Measurements from ENCODE around the gene MTRF1L. TPM values are rescaled to one million over a fixed set of nuclear protein-coding genes. Genes with fewer than 3 reads are reported as not detected.

Gene MTRF1L
- total and polyA plus RNA-seq, 2 of the 8 experiments (the other 6 are each of a cell fraction or from before 2014, with no cell fraction given) = 4.5 to 26.5 TPM

DNA sequence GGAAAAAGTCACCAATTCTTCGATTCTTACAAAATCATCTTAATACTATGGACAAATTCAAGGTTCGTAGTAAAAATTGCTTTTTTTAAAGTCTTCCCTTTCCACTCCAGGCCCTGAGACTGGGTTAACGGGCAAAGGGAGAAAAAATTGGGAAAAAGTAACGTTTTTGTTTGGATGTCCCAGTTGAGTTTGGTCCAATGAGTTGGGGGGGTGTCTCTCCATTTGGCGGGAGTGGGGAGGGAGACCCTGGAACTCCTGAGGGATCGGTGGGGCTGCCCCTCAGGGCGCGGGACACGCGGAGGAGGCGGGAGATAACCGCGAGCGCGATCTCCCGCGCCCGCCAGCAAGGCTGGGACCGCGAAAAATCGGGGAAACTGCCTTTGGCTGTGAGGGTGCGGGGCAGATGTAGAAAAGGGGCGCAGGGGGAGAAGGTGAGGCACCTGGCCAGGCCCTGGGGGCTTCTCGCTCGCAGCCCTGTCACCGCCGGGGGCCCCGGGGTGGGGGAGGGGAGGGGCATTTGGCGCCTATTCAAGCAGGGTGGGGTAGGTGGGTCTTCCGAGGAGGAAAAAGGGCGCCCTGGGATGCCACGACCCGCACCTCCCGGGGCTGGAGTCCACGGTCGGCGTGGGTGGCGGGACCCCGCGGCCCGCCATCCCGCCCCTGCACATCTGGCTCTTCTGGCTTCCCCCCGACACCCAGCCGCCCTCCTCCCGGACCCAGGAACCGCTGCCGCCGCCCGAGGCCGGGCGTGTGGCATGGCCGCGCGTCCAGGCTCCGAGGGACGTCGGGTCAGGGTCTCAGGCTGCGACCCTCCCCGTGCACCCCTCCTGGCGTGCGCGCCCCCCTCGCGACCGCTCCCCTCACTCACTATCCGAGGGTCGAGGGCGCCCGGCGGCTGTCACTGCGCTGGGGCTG, 20.3 kb downstream of the MTRF1L start:
- no peaks in the 10 kb centered on the region for H3K27me3 ChIP-seq (replicated peaks in 1 of 4; ENCODE audit: control insufficient read depth in 3 of 4, extremely low read depth in 1 of 4, insufficient read depth in 3 of 4, low read length in 3 of 4)
- peak overlapping the region; percentile 57 for H4K8ac ChIP-seq (ENCODE audit: extremely low read depth, insufficient read depth, low read length)
- POLR2A ChIA-PET (ENCODE audit: partially characterized antibody) = interaction anchor here (0.6 to 5.5 kb wide), 17 partner anchors 9 to 254 kb away, joined by 3 to 103 read pairs (median 3); partner anchors contain the start of gene MTRF1L
- peak overlapping the region; percentile 80 to 97 (median 88) for H3K4me3 ChIP-seq (ENCODE audit: extremely low read depth in 1 of 4, insufficient read depth in 2 of 4, low read depth in 3 of 4, low read length in 4 of 4)
- H4K91ac ChIP-seq (replicated peaks; ENCODE audit: insufficient read length, low read length) = peak overlapping the region; percentile 42
- peak overlapping the region; percentile 78 for H3K18ac ChIP-seq (ENCODE audit: extremely low read depth, low read length)
- WGBS, 2 experiments (ENCODE audit: extremely low coverage in 1 of 2, insufficient coverage in 1 of 2, insufficient read length in 1 of 2, insufficient replicate concordance in 2 of 2, low coverage in 1 of 2, low lambda C conversion rate in 2 of 2, missing lambda C conversion rate in 1 of 2) = 1% methylated on average over 35 of the region's 71 CpGs; no CpG with 5 or more reads in 1 of the 2 experiments
- no peak overlapping the region for H2BK12ac ChIP-seq (ENCODE audit: low read depth, low read length)
- H3K14ac ChIP-seq (ENCODE audit: insufficient read length) = no peak overlapping the region
- H2BK15ac ChIP-seq (ENCODE audit: low read length) = no peak overlapping the region
- no peaks in the 10 kb centered on the region for H3K9me3 ChIP-seq (ENCODE audit: insufficient read depth in 2 of 2, low read depth in 1 of 2, low read length in 1 of 2)
- H2AK5ac ChIP-seq (ENCODE audit: low read depth, low read length) = no peak overlapping the region
- H2BK5ac ChIP-seq (ENCODE audit: low read depth, low read length) = peak overlapping the region; percentile 81; the same call in 1 of the 2 replicates
- H3K36me3 ChIP-seq (ENCODE audit: control insufficient read depth in 2 of 4, insufficient read depth in 4 of 4, low read length in 3 of 4) = peaks cover 0 to 22% (median 3%) of the 10 kb centered on the region in 4 experiments; a peak in 5 of 8 replicates
- peaks cover 5% of the 10 kb centered on the region for H3K23me2 ChIP-seq (ENCODE audit: low read depth, low read length)
- peaks cover 50 to 90% of the 10 kb centered on the region in 2 experiments for H3K79me2 ChIP-seq (ENCODE audit: control insufficient read depth in 1 of 2, insufficient read depth in 2 of 2, low read length in 2 of 2)
- no peak overlapping the region for H3K23ac ChIP-seq (ENCODE audit: insufficient read length)
- H3K27ac ChIP-seq (ENCODE audit: low read depth, low read length) = peak overlapping the region; percentile 32; the same call in 1 of the 2 replicates
- H3K79me1 ChIP-seq (ENCODE audit: low read depth, low read length) = no peaks in the 10 kb centered on the region
- FAIRE-seq (no peak), DNase-seq (ENCODE audit: low read depth in 1 of 2, low spot score in 2 of 2) (peak in 1 of 2 experiments; percentile 54)
- CTCF ChIA-PET (ENCODE audit: partially characterized antibody) = interaction anchor here (0.8 to 1.3 kb wide), 2 partner anchors 10 to 28 kb away, joined by 4 to 5 read pairs; no protein-coding TSS in a partner anchor
- peak overlapping the region; percentile 78 for H4K5ac ChIP-seq (ENCODE audit: insufficient read length, low read depth, low read length)
- H2BK120ac ChIP-seq (replicated peaks; ENCODE audit: low read depth, low read length) = no peak overlapping the region
- no peak for TF ChIP-seq EZH2 (IDR thresholded peaks at IDR 0.05; ENCODE audit: low read depth, low read length, severe bottlenecking)
- no peak for TF ChIP-seq RNF2 (IDR thresholded peaks at IDR 0.05; ENCODE audit: borderline replicate concordance, low read depth, low read length, missing control alignments, poor library complexity, severe bottlenecking)
- TF ChIP-seq CREB1 (IDR thresholded peaks at IDR 0.05) = no peak
- 0 out of 2 replicates have a peak, but pooled peaks have one; percentile 2 for TF ChIP-seq PHF8 (conservative IDR thresholded peaks at IDR 0.05; ENCODE audit: low read depth, low read length)
- peak; percentile 62 for TF ChIP-seq ASH2L (IDR thresholded peaks at IDR 0.05; ENCODE audit: low read length)
- TF ChIP-seq CEBPB (IDR thresholded peaks at IDR 0.05; ENCODE audit: low read depth, low read length) = no peak
- 0 out of 4 replicates have a peak, but pooled peaks of 1 of the 2 experiments have one; percentile 25 for TF ChIP-seq SIN3A (conservative IDR thresholded peaks at IDR 0.05 in 1 of 2, IDR thresholded peaks at IDR 0.05 in 1 of 2; ENCODE audit: low read depth in 1 of 2, low read length in 2 of 2)
- H3K4ac ChIP-seq (replicated peaks; ENCODE audit: insufficient read length, low read depth, low read length) = peak overlapping the region; percentile 85
- peaks cover 5 to 10% of the 10 kb centered on the region in 2 experiments for H4K20me1 ChIP-seq (replicated peaks in 1 of 2; ENCODE audit: control insufficient read depth in 1 of 2, insufficient read depth in 2 of 2, low read length in 2 of 2)
- H2BK20ac ChIP-seq (ENCODE audit: low read length) = no peak overlapping the region
- H3K4me1 ChIP-seq (replicated peaks in 1 of 4; ENCODE audit: control insufficient read depth in 3 of 4, insufficient read depth in 4 of 4, low read length in 3 of 4) = peaks cover 2 to 6% (median 4%) of the 10 kb centered on the region in 4 experiments; a peak in 3 of 7 replicates
- H3K4me2 ChIP-seq (ENCODE audit: insufficient read depth in 1 of 2, low read depth in 2 of 2, low read length in 2 of 2) = peak overlapping the region; percentile 62 to 66
- peak overlapping the region; percentile 84 for H3K56ac ChIP-seq (replicated peaks; ENCODE audit: insufficient read length, low read depth, low read length)
- H3K9ac ChIP-seq (replicated peaks in 1 of 4; ENCODE audit: extremely low read depth in 1 of 4, low read depth in 3 of 4, low read length in 3 of 4) = peak overlapping the region; percentile 64 to 91 (median 84)
- no peak overlapping the region for H2AFZ ChIP-seq (ENCODE audit: low read length)

Measured in H1 (cell line).